Endothelial cell of umbilical vein (primary cell): ENCODE data around the gene AP2A2.

ENCODE experiments used
- CTCF ChIP-seq, 2 donors: IDR thresholded peaks; 1 replicate in 1 of 2; 2 replicates in 1 of 2; pipeline ENCODE4 v1.5.1; 2011; ENCODE audit warnings: low read length in 2 of 2, mild to moderate bottlenecking in 2 of 2, moderate library complexity in 2 of 2, control low read depth in 1 of 2, inconsistent platforms in 1 of 2, low read depth in 1 of 2; ENCODE audit not compliant: insufficient read depth in 1 of 2; ENCODE audit errors: extremely low read depth in 1 of 2
- JUN ChIP-seq: IDR thresholded peaks from 2 replicates; pipeline ENCODE4 v1.6.1; 2011; ENCODE audit warnings: borderline replicate concordance, low read depth; ENCODE audit not compliant: insufficient read length, insufficient read depth
- POLR2A ChIP-seq: IDR thresholded peaks from 2 replicates; pipeline ENCODE4 v1.6.1; 2012; ENCODE audit warnings: low read depth, mild to moderate bottlenecking, control low read depth, low read length
- POLR2AphosphoS5 ChIP-seq: IDR thresholded peaks from 2 replicates; pipeline ENCODE4 v1.6.1; 2012; ENCODE audit warnings: low read depth, mild to moderate bottlenecking, control low read depth, low read length, moderate library complexity; ENCODE audit not compliant: insufficient read depth

GRCh38 chr11:1026163-1026450 is 100.4 kb downstream of the AP2A2 start:
- no peak for TF ChIP-seq CTCF (IDR thresholded peaks at IDR 0.05; ENCODE audit: extremely low read depth in 1 of 2, insufficient read depth in 1 of 2, low read depth in 1 of 2, low read length in 2 of 2)
- TF ChIP-seq POLR2AphosphoS5, result no peak
- TF ChIP-seq POLR2A, result no peak
- TF ChIP-seq JUN, result no peak
